Right atrium auricular region (tissue), 2 donors: ENCODE results near the gene RUSC2. TPM values are rescaled to one million over a fixed set of nuclear protein-coding genes. Genes with fewer than 3 reads are reported as not detected.
"Not testable (repeated sequence)": the region's sequence is repeated elsewhere in the genome, so short reads cannot be mapped to it uniquely, and the experiment has no call there.

Experiments
- DNase-seq: peaks from one replicate; pipeline ENCODE4 v3.0.0-alpha.2; 2019; ENCODE audit warnings: low spot score
- H3K27ac ChIP-seq, 2 donors: fragments of 200-600 bp; sonication (generic); 1 replicate in 1 of 2; 2 replicates in 1 of 2; pipeline ENCODE4 v1.5.1; 2016 to 2019
- H3K27me3 ChIP-seq, 2 donors: fragments of 200-600 bp; sonication (generic); one replicate each; pipeline versions ENCODE4 v1.5.1 to v1.6.0; 2017 to 2019
- H3K36me3 ChIP-seq: fragments of 200-600 bp; sonication (generic); one replicate; pipeline ENCODE4 v1.5.1; 2016
- H3K4me1 ChIP-seq, 2 donors: fragments of 200-600 bp; sonication (generic); one replicate each; pipeline versions ENCODE4 v1.5.1 to v1.6.0; 2017 to 2019
- H3K4me3 ChIP-seq, 2 donors: fragments of 200-600 bp; sonication (generic); 1 replicate in 1 of 2; 2 replicates in 1 of 2; pipeline ENCODE4 v1.5.1; 2017 to 2019; ENCODE audit warnings: mild to moderate bottlenecking in 1 of 2, moderate library complexity in 1 of 2
- H3K9me3 ChIP-seq, 2 donors: fragments of 200-600 bp; sonication (generic); one replicate each; pipeline ENCODE4 v1.5.1; 2019
- total RNA-seq, 2 donors: library from RNA; depleted of rRNA; stranded (reverse); fragments of >200 nt; gene quantifications; one replicate each; pipeline ENCODE4 v1.1.0, GENCODE V29; 2016
- TF ChIP-seq, protein P1 (sequence below), 2 donors: fragments of 200-600 bp; sonication (generic); IDR thresholded peaks; one replicate each; pipeline ENCODE4 v1.5.1; 2019; ENCODE audit warnings: antibody characterized with exemption in 2 of 2

RUSC2 gene
- total RNA-seq, 2 donors from 2014 or later, result 33.0 to 49.1 TPM

DNA sequence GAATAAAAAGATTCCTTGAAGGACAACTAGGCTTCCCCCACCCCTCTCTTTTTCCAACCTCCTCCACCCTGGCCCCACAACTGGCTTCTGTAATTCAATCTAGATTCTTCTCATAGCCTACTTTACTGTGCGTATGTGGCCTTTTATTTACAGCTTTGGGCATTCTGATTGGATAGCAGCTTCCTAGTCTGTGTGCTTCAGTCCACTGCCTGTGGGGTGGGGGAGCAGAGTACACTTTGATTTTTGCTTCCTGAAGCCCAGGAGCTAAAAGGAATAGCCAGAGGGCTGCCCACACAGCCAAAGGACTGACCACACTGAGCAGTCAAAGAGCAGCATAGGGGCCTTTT lies 30.4 kb downstream of the RUSC2 start:
- H3K9me3 ChIP-seq, result no peaks in the 10 kb centered on the region
- H3K4me1 ChIP-seq, result peaks cover 0 to 86% of the 10 kb centered on the region in 2 donors
- no peak overlapping the region for H3K4me3 ChIP-seq
- peak overlapping the region; percentile 77 to 91 for H3K27ac ChIP-seq
- TF ChIP-seq, protein P1, sequence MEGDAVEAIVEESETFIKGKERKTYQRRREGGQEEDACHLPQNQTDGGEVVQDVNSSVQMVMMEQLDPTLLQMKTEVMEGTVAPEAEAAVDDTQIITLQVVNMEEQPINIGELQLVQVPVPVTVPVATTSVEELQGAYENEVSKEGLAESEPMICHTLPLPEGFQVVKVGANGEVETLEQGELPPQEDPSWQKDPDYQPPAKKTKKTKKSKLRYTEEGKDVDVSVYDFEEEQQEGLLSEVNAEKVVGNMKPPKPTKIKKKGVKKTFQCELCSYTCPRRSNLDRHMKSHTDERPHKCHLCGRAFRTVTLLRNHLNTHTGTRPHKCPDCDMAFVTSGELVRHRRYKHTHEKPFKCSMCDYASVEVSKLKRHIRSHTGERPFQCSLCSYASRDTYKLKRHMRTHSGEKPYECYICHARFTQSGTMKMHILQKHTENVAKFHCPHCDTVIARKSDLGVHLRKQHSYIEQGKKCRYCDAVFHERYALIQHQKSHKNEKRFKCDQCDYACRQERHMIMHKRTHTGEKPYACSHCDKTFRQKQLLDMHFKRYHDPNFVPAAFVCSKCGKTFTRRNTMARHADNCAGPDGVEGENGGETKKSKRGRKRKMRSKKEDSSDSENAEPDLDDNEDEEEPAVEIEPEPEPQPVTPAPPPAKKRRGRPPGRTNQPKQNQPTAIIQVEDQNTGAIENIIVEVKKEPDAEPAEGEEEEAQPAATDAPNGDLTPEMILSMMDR (IDR thresholded peaks at IDR 0.05), result no peak
- no peaks in the 10 kb centered on the region for H3K27me3 ChIP-seq
- H3K36me3 ChIP-seq, result no peaks in the 10 kb centered on the region
- no peak for DNase-seq

DNA sequence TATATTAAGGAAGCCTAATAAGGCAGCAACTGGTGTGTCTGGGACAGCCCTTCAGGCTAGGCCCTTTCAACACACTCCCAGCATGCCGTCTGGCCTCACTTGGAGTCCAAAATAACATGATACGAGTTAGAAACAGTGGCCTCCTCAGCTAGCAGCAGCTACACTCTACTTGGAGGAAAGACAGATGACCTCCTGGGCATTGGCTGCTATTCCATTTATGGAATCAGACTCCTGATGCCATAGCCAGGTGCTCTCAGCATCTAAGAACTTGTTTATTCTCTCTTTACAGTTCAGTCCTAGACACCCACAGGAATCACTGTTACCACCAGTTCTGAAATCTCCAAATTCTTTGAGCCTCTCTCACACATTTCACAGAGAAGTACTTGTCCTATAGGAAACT lies 31.8 kb downstream of the RUSC2 start:
- no peaks in the 10 kb centered on the region for H3K36me3 ChIP-seq
- H3K27me3 ChIP-seq, result no peaks in the 10 kb centered on the region
- DNase-seq, result no peak
- H3K27ac ChIP-seq, result peak overlapping the region; percentile 77 to 91
- TF ChIP-seq, protein P1 (IDR thresholded peaks at IDR 0.05), result no peak
- H3K9me3 ChIP-seq, result no peaks in the 10 kb centered on the region
- H3K4me3 ChIP-seq, result no peak overlapping the region
- H3K4me1 ChIP-seq, result peaks cover 0 to 90% of the 10 kb centered on the region in 2 donors

DNA sequence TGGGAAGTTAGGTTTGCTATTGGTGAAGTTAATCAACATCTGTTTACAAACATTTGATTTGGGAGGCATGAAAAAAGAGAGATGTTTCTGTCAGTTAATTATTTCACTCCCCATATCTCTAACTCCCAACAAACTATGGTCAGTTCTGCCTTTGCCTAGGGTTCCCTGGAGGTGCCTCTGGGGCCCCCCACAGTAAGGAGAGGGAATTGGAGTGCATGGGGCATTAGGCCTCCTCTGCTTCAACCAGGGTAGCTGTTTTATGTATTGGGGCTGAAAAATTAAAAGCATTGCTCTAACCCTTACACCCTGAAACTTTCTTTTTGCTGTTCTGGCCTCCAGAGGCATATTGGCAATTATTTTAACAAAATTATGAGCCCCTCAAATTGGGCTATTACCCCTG lies 32.3 kb downstream of the RUSC2 start:
- TF ChIP-seq, protein P1 (IDR thresholded peaks at IDR 0.05), result no peak
- Histone ChIP-seq H3K36me3 (no peaks in the 10 kb centered on the region), H3K27ac (peak overlapping the region; percentile 77 to 91), H3K4me3 (no peak overlapping the region), H3K27me3 (no peaks in the 10 kb centered on the region), H3K4me1 (peaks cover 0 to 90% of the 10 kb centered on the region in 2 donors), H3K9me3 (no peaks in the 10 kb centered on the region)
- DNase-seq, result no peak

DNA sequence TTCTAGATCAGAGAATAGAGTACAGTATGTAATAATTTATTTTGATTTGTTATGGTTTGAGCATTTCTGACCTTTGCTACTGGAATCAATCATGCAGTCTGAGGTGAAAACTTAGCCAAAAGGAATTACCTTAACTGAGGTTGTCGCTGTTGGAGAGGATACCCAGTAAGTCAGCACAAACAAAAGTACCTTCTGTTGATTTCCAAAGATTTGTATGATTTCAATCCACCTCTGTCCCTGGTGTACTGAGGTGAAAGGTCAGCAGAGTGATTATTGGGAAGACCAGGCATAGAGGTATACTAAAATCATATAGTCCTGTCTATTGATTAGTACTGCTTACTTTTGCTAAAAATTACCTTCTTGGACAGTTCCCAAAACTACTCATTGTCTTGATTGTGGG lies 32.8 kb downstream of the RUSC2 start:
- peak overlapping the region; percentile 77 to 91 for H3K27ac ChIP-seq
- no peak for DNase-seq
- peaks cover 0 to 88% of the 10 kb centered on the region in 2 donors for H3K4me1 ChIP-seq
- TF ChIP-seq, protein P1 (IDR thresholded peaks at IDR 0.05), result no peak
- H3K4me3 ChIP-seq, result no peak overlapping the region
- no peaks in the 10 kb centered on the region for H3K27me3 ChIP-seq
- H3K9me3 ChIP-seq, result no peaks in the 10 kb centered on the region
- H3K36me3 ChIP-seq, result no peaks in the 10 kb centered on the region

DNA sequence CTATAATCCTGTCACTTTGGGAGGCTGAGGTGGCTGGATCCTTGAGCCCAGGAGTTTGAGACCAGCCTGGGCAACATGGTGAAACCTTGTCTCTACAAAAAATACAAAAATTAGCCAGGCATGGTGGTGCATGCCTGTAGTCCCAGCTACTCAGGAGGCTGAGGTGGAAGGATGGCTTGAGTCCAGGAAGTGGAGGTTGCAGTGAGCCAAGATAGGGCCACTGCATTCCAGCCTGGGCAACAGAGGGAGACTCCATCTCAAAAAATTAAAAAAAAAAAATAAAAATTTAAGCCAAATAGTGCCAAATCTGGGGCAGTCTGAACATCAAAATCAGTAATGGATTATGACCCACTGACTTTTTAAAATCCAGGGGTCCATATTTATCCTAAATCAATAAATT lies 33.6 kb downstream of the RUSC2 start:
- not testable (repeated sequence) for H3K9me3 ChIP-seq

DNA sequence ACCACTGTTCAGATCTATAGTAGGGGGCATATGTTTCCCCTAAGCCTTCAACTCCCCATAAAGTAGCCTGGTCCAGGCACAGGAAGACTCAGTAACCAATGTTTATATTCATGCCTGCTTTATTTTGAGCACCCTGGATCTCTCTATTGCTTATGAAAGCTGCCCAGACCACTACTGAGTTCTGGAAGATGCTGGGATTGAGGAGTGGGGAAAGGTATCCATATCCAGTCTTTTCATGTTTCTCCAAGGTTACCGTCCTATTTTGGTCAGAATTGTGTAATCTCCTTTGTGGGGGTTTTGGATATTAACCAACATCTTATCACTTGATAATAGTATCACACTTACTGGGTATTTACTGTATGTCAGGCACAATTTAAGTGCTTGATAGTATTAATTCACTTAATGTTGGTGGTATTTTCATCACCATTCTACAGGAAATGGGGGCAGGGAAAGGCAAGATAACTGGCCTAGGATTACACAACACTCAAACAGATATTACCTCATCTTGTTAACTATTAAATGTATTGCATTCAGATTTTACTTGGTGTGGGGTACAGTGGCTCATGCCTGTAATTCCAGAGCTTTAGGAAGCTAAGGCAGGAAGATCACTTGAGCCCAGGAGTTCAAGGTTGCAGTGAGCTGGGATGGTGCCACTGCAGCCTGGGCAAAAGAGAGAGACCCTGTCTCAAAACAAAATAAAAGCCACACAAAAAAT lies 36.3 kb downstream of the RUSC2 start:
- no peak for DNase-seq
- H3K36me3 ChIP-seq, result no peaks in the 10 kb centered on the region
- peak overlapping the region; percentile 49 to 54 for H3K27ac ChIP-seq
- H3K27me3 ChIP-seq, result no peaks in the 10 kb centered on the region
- no peaks in the 10 kb centered on the region for H3K9me3 ChIP-seq
- TF ChIP-seq, protein P1 (IDR thresholded peaks at IDR 0.05), result no peak
- H3K4me1 ChIP-seq, result peaks cover 0 to 70% of the 10 kb centered on the region in 2 donors
- no peak overlapping the region for H3K4me3 ChIP-seq

More for the DNA sequence above, 33.6 kb downstream of the RUSC2 start:
- H3K27me3 ChIP-seq, H3K36me3 ChIP-seq, H3K4me3 ChIP-seq, DNase-seq: not testable (repeated sequence)
- H3K4me1 ChIP-seq, result peaks cover 0 to 80% of the 10 kb centered on the region in 2 donors
- peak overlapping the region in 1 of 2 donors; percentile 46 for H3K27ac ChIP-seq
